Measurements from ENCODE around the gene FOXR1.

Gene FOXR1

GRCh38 chr11:118933486-118933885 is 38.1 kb upstream of the FOXR1 start:
- Histone ChIP-seq H3K9ac (ENCODE audit: insufficient read length, low read depth) (no peak overlapping the region), H3K4me3 (ENCODE audit: insufficient read length, low read depth) (no peak overlapping the region), H3K27me3 (ENCODE audit: insufficient read depth, insufficient read length) (peaks cover 7% of the 10 kb centered on the region), H3K4me1 (ENCODE audit: insufficient read depth, insufficient read length) (peaks cover 6% of the 10 kb centered on the region), H3K36me3 (ENCODE audit: insufficient read depth, insufficient read length, low read length) (no peaks in the 10 kb centered on the region), H3K9me3 (ENCODE audit: insufficient read depth, low read length) (no peaks in the 10 kb centered on the region)
- no peak for DNase-seq (ENCODE audit: low read depth, low spot score)
- TF ChIP-seq YY1 (IDR thresholded peaks at IDR 0.05; ENCODE audit: insufficient read depth, insufficient read length) (no peak), ZNF274 (IDR thresholded peaks at IDR 0.05; ENCODE audit: low read depth, low read length) (no peak), SUZ12 (IDR thresholded peaks at IDR 0.05; ENCODE audit: extremely low read depth, insufficient read depth, insufficient read length) (no peak)

- TF ChIP-seq SUZ12 (IDR thresholded peaks at IDR 0.05; ENCODE audit: extremely low read depth, insufficient read depth, insufficient read length) (no peak), YY1 (IDR thresholded peaks at IDR 0.05; ENCODE audit: insufficient read depth, insufficient read length) (no peak), ZNF274 (IDR thresholded peaks at IDR 0.05; ENCODE audit: low read depth, low read length) (no peak)
- no peaks in the 10 kb centered on the region for H3K36me3 ChIP-seq (ENCODE audit: insufficient read depth, insufficient read length, low read length)
- peaks cover 15% of the 10 kb centered on the region for H3K4me1 ChIP-seq (ENCODE audit: insufficient read depth, insufficient read length)
Measured at GRCh38 chr11:118935376-118935775, 36.2 kb upstream of the FOXR1 start.

GRCh38 chr11:118938491-118939403 is 32.8 kb upstream of the FOXR1 start:
- H3K4me3 ChIP-seq (ENCODE audit: insufficient read length, low read depth): no peak overlapping the region
- no peak overlapping the region for H3K9ac ChIP-seq (ENCODE audit: insufficient read length, low read depth)
- H3K36me3 ChIP-seq (ENCODE audit: insufficient read depth, insufficient read length, low read length): no peaks in the 10 kb centered on the region
- no peaks in the 10 kb centered on the region for H3K27me3 ChIP-seq (ENCODE audit: insufficient read depth, insufficient read length)
- no peaks in the 10 kb centered on the region for H3K9me3 ChIP-seq (ENCODE audit: insufficient read depth, low read length)
- TF ChIP-seq YY1 (IDR thresholded peaks at IDR 0.05; ENCODE audit: insufficient read depth, insufficient read length) (no peak), SUZ12 (IDR thresholded peaks at IDR 0.05; ENCODE audit: extremely low read depth, insufficient read depth, insufficient read length) (no peak), ZNF274 (IDR thresholded peaks at IDR 0.05; ENCODE audit: low read depth, low read length) (no peak)
- H3K4me1 ChIP-seq (ENCODE audit: insufficient read depth, insufficient read length): peaks cover 12% of the 10 kb centered on the region
- no peak for DNase-seq (ENCODE audit: low read depth, low spot score)

More at GRCh38 chr11:118935376-118935775, 36.2 kb upstream of the FOXR1 start:
- Histone ChIP-seq H3K27me3 (ENCODE audit: insufficient read depth, insufficient read length) (peaks cover 7% of the 10 kb centered on the region), H3K4me3 (ENCODE audit: insufficient read length, low read depth) (no peak overlapping the region), H3K9me3 (ENCODE audit: insufficient read depth, low read length) (no peaks in the 10 kb centered on the region), H3K9ac (ENCODE audit: insufficient read length, low read depth) (no peak overlapping the region)
- no peak for DNase-seq (ENCODE audit: low read depth, low spot score)

GRCh38 chr11:118939404-118939915 is 32.1 kb upstream of the FOXR1 start:
- Histone ChIP-seq H3K9ac (ENCODE audit: insufficient read length, low read depth) (peak overlapping the region; percentile 10), H3K9me3 (ENCODE audit: insufficient read depth, low read length) (no peaks in the 10 kb centered on the region), H3K36me3 (ENCODE audit: insufficient read depth, insufficient read length, low read length) (no peaks in the 10 kb centered on the region), H3K4me1 (ENCODE audit: insufficient read depth, insufficient read length) (peaks cover 12% of the 10 kb centered on the region), H3K4me3 (ENCODE audit: insufficient read length, low read depth) (no peak overlapping the region), H3K27me3 (ENCODE audit: insufficient read depth, insufficient read length) (no peaks in the 10 kb centered on the region)
- no peak for DNase-seq (ENCODE audit: low read depth, low spot score)
- no peak for TF ChIP-seq YY1 (IDR thresholded peaks at IDR 0.05; ENCODE audit: insufficient read depth, insufficient read length)
- TF ChIP-seq SUZ12 (IDR thresholded peaks at IDR 0.05; ENCODE audit: extremely low read depth, insufficient read depth, insufficient read length): no peak
- no peak for TF ChIP-seq ZNF274 (IDR thresholded peaks at IDR 0.05; ENCODE audit: low read depth, low read length)

- Histone ChIP-seq H3K9me3 (ENCODE audit: insufficient read depth, low read length) (no peaks in the 10 kb centered on the region), H3K4me1 (ENCODE audit: insufficient read depth, insufficient read length) (peaks cover 12% of the 10 kb centered on the region), H3K4me3 (ENCODE audit: insufficient read length, low read depth) (no peak overlapping the region), H3K9ac (ENCODE audit: insufficient read length, low read depth) (peak overlapping the region; percentile 26), H3K27me3 (ENCODE audit: insufficient read depth, insufficient read length) (no peaks in the 10 kb centered on the region), H3K36me3 (ENCODE audit: insufficient read depth, insufficient read length, low read length) (no peaks in the 10 kb centered on the region)
- TF ChIP-seq YY1 (IDR thresholded peaks at IDR 0.05; ENCODE audit: insufficient read depth, insufficient read length): no peak
- TF ChIP-seq SUZ12 (IDR thresholded peaks at IDR 0.05; ENCODE audit: extremely low read depth, insufficient read depth, insufficient read length): no peak
- no peak for TF ChIP-seq ZNF274 (IDR thresholded peaks at IDR 0.05; ENCODE audit: low read depth, low read length)
- DNase-seq (ENCODE audit: low read depth, low spot score): no peak
Measured at GRCh38 chr11:118939953-118940598, 31.5 kb upstream of the FOXR1 start.

GRCh38 chr11:118947091-118947490 is 24.5 kb upstream of the FOXR1 start:
- Histone ChIP-seq H3K36me3 (ENCODE audit: insufficient read depth, insufficient read length, low read length) (no peaks in the 10 kb centered on the region), H3K9ac (ENCODE audit: insufficient read length, low read depth) (no peak overlapping the region), H3K4me1 (ENCODE audit: insufficient read depth, insufficient read length) (no peaks in the 10 kb centered on the region), H3K9me3 (ENCODE audit: insufficient read depth, low read length) (no peaks in the 10 kb centered on the region), H3K27me3 (ENCODE audit: insufficient read depth, insufficient read length) (no peaks in the 10 kb centered on the region), H3K4me3 (ENCODE audit: insufficient read length, low read depth) (no peak overlapping the region)
- TF ChIP-seq ZNF274 (IDR thresholded peaks at IDR 0.05; ENCODE audit: low read depth, low read length) (no peak), YY1 (IDR thresholded peaks at IDR 0.05; ENCODE audit: insufficient read depth, insufficient read length) (no peak), SUZ12 (IDR thresholded peaks at IDR 0.05; ENCODE audit: extremely low read depth, insufficient read depth, insufficient read length) (no peak)
- no peak for DNase-seq (ENCODE audit: low read depth, low spot score)

- Histone ChIP-seq H3K9me3 (ENCODE audit: insufficient read depth, low read length) (no peaks in the 10 kb centered on the region), H3K4me1 (ENCODE audit: insufficient read depth, insufficient read length) (no peaks in the 10 kb centered on the region), H3K36me3 (ENCODE audit: insufficient read depth, insufficient read length, low read length) (no peaks in the 10 kb centered on the region), H3K9ac (ENCODE audit: insufficient read length, low read depth) (no peak overlapping the region), H3K27me3 (ENCODE audit: insufficient read depth, insufficient read length) (peaks cover 2% of the 10 kb centered on the region), H3K4me3 (ENCODE audit: insufficient read length, low read depth) (no peak overlapping the region)
- TF ChIP-seq YY1 (IDR thresholded peaks at IDR 0.05; ENCODE audit: insufficient read depth, insufficient read length) (no peak), ZNF274 (IDR thresholded peaks at IDR 0.05; ENCODE audit: low read depth, low read length) (no peak), SUZ12 (IDR thresholded peaks at IDR 0.05; ENCODE audit: extremely low read depth, insufficient read depth, insufficient read length) (no peak)
- no peak for DNase-seq (ENCODE audit: low read depth, low spot score)
Measured at GRCh38 chr11:118948000-118948399, 23.6 kb upstream of the FOXR1 start.

All from NT2/D1 (cell line).